Measurements from ENCODE around the gene TMPRSS11D. TPM values are rescaled to one million over a fixed set of nuclear protein-coding genes. Genes with fewer than 3 reads are reported as not detected.

The TMPRSS11D gene
- total RNA-seq, result under 0.01 TPM in 1 of 2 replicates, not detected in the other

GRCh38 chr4:67883902-67884301, at the start of gene TMPRSS11D:
TMPRSS11D (minus strand) TSS chr4:67884002; CDS start chr4:67883933, 69 bp downstream.

Other genes starting within 250 kb of the TMPRSS11D start
- 137 and 196 TPM in 2 replicates for gene UBA6, start 182.8 kb downstream of the TMPRSS11D start, total RNA-seq
- gene GNRHR, start 129.6 kb downstream of the TMPRSS11D start, total RNA-seq, result not detected in 2 replicates
- gene TMPRSS11A, start 79.5 kb upstream of the TMPRSS11D start, total RNA-seq, result not detected in 2 replicates
- not detected in 2 replicates for gene TMPRSS11F, start 245.9 kb upstream of the TMPRSS11D start, total RNA-seq

All from smooth muscle cell of trachea (primary cell).